AG09319 (cell line): ENCODE results near the gene HRH1.

Experiments used
- DNase-seq: peaks from one replicate; pipeline ENCODE4 v3.0.0-alpha.2; 2010; ENCODE audit warnings: low read depth; ENCODE audit errors: extremely low read depth
- CTCF ChIP-seq: IDR thresholded peaks from 2 replicates; pipeline ENCODE4 v1.5.1; 2011; ENCODE audit warnings: low read depth, mild to moderate bottlenecking, inconsistent platforms, low read length, moderate library complexity

HRH1 gene

GRCh38 chr3:11187681-11188080 lies 33.4 kb downstream of the HRH1 start:
- DNase-seq: no peak
- no peak for TF ChIP-seq CTCF

- TF ChIP-seq CTCF: no peak
- DNase-seq: no peak
These were observed 33.9 kb downstream of the HRH1 start for GRCh38 chr3:11188231-11188630.

- no peak for DNase-seq
- no peak for TF ChIP-seq CTCF
These were observed 40.9 kb downstream of the HRH1 start for GRCh38 chr3:11195201-11195600.

- no peak for TF ChIP-seq CTCF
- no peak for DNase-seq
These were observed 41.5 kb downstream of the HRH1 start for GRCh38 chr3:11195721-11196332.

GRCh38 chr3:11197484-11197883 lies 43.2 kb downstream of the HRH1 start:
- DNase-seq: no peak
- no peak for TF ChIP-seq CTCF

DNA sequence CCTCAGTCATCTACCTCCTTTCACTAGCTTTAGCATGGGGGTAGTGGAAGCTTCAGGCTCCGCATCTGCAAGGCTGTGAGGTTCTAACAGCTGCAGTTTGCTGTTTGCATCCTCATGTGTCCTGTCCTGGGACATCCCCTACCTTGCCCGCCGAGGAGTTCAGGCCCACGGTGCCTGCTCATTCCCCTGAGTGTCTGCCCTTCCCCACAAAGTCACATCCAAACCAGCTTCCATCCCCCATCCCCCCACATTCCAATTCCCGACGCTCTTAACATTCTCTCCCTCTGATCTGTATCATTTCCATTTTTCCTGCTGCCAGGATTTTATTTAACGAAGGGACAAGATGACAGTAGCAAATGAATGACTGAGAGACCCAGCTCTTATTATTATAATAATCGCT lies 43.8 kb downstream of the HRH1 start:
- DNase-seq: no peak
- TF ChIP-seq CTCF: no peak

DNA sequence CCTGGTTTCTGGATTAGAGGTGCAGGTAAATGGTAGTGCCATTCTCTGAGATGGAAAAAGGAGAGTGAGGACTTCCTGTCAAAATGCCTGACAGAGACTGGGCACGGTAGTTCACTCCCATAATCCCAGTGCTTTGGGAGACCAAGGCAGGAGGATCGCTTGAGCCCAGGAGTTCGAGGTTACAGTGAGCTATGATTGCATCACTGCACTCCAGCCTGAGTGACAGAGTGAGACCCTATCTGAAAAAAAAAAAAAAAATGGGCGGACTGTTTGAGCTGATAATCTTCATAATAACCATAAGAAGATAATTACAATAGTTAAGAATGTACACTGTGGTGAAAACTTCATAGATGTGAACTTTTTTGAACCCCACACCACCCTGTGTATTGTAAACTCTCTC lies 44.2 kb downstream of the HRH1 start:
- TF ChIP-seq CTCF: no peak

More for the DNA sequence above, 44.2 kb downstream of the HRH1 start:
- no peak for DNase-seq
